GM19455 (cell line): ENCODE measurements around the gene IGFL4.
"Not testable (repeated sequence)": the region's sequence is repeated elsewhere in the genome, so short reads cannot be mapped to it uniquely, and the experiment has no call there.

ENCODE experiments used
- ATAC-seq: cut with Tn5 transposase; IDR thresholded peaks from one replicate; pipeline ENCODE4 v1.9.1; 2021; ENCODE audit not compliant: unreplicated experiment

Gene IGFL4

GRCh38 chr19:46040952-46041500 is at the start of gene IGFL4:
IGFL4 (minus strand) TSS chr19:46041002; CDS start chr19:46040962, 40 bp downstream.
- no peak for ATAC-seq

DNA sequence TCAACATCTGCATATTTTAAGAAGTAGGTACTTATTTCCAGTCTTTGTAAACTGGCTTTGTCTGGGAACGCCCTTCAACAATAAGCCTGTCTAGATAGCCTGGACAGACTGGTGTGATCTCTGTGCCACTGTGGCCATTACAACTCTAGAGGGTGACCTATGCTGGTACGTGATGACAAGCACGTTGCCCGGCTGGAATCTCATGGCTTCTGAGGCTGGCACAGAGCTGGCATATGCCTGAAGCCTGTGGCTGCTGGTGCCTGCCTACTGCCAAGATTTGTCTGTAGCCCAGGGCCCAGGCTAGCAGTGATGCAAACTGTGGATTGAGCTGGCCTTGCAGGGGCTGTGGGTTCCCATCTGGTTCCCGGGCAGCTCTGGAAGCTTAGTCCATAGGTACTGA is 49.6 kb upstream of the IGFL4 start:
- ATAC-seq: no peak

DNA sequence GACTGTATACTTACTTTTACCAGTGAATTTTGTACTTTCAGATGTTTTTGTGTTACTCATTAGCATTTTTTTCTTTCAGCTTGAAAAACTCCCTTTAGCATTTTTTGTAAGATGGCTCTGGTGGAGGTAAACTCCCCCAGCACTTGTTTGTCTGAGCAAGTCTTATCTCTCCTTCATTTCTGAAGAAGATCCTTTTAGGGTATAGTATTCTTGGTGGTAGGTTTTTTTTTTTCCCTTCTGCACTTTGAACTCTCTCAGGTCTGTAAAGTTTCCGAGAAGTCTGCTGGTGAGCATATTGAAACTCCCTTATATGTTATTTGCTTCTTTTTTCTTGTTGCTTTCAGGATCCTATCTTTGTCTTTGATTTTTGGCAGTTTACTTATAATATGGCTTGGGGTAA is 48.6 kb upstream of the IGFL4 start:
- ATAC-seq: no peak

DNA sequence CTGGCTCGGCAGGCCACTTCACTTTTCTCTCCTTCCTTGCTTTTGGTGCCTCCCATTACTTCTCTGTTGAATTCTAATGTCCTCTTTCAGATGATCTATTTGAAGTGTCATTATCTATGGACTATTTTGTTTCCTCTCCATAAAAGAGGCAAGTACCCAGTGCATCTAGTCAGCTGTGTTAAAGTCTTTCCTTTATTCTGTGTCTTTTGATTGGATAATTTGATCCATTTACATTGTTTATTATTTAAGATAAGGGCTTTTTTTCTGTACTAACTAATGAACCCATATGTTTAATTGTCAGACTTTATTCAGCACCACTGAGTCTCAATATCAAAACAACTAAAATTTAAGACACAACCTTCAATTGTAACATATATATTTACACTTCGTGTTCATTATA is 47.3 kb upstream of the IGFL4 start:
- no peak for ATAC-seq

DNA sequence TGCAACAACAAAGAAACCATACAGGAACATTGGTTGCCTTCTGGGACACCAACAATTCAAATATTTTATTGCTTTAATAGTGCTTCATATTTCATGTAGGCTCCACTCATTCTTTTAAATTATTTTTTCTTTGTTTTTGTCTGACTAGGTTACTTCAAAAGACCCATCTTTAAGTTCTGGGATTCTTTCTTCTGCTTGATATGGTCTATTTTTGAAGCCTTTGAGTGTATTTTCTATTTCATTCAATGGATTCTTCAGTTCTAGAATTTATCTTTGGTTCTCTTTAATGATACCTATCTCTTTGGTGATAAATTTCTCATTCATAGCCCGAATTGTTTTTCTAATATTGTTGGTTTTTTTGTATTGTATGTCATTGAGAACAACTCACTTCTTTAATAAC is 45.1 kb upstream of the IGFL4 start:
- ATAC-seq: no peak

- ATAC-seq: no peak
These were observed 41.9 kb upstream of the IGFL4 start for GRCh38 chr19:46082728-46083050.

GRCh38 chr19:46081928-46082727 is 41.3 kb upstream of the IGFL4 start:
- no peak for ATAC-seq

GRCh38 chr19:46080561-46080960 is 39.8 kb upstream of the IGFL4 start:
- ATAC-seq: no peak

DNA sequence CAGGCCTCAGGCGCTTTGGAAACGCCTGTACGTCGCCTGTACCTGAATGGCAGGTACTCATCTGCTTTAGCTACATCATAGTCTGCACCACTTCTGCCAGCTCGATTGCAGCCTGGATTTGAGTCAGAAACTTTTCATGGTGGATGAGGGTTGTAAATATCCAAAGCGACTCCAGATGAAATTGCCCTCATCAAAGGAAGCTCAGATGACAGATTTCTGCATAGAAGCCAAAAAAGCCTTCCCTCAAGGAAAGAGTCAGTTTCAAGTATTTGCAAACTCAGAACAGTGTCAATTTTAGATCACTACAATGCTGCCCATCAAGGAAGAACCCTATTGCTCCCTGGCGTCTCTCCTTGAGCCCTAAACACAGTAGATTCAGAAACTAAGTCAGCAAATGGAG is 38.8 kb upstream of the IGFL4 start:
- ATAC-seq: no peak

- ATAC-seq: not testable (repeated sequence)
These were observed 38.0 kb upstream of the IGFL4 start for GRCh38 chr19:46078573-46079332.

DNA sequence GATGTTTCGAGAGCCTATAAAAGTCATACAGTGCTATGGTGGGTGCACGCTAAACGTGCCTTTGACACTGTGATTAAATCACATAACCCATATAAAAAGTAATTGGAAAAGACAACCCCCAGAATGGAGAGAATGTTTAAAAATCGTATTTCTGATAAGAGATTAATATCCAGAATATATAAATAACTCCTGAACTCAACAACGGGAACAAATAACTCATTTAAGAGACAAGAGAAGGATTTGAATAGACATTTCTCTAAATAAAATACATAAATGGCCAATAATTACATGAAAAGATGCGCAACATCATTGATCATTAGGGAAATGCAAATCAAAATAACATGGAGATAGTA is 37.0 kb upstream of the IGFL4 start:
- ATAC-seq: no peak

DNA sequence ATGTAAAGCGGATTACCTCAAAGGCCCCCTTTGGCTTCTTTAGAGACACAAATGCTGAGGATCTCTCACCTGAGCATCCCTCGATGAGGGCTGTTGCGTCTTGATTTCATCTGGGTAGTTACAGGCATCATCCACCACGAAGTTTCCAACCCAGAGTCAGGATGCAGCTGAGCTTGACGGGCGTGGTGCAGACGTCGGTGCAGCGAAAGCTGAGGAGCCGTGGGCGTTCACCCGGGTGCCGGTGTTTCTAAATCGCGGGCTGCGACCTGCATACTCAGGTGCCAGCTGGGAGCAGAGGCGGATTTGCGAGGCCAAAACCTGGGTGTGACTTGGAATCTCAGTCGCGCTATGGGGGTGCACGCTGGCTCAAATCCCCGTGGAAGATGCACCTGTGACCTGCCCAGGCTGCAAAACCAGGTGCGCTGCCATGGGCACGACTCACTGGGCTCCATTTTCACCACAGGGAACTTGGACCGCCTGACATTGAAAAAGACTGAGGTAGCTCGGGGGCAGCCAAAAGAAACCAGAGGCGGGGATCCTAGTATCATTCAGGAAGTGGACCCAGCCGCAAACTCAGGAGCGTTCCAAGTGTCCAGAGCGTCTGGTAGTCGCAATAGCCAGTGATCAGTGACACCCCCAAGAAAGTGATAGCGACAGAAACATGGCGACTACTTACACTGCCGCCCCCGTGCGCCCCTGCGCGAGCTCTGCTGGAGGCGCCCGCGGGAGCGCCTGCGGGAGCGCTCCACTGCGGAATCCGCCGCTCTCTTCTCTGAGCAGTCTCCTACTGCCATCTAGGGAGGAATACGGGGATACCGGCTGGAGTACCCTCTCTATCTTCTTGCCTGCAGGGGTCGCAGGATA is 36.4 kb upstream of the IGFL4 start:
- ATAC-seq: no peak

DNA sequence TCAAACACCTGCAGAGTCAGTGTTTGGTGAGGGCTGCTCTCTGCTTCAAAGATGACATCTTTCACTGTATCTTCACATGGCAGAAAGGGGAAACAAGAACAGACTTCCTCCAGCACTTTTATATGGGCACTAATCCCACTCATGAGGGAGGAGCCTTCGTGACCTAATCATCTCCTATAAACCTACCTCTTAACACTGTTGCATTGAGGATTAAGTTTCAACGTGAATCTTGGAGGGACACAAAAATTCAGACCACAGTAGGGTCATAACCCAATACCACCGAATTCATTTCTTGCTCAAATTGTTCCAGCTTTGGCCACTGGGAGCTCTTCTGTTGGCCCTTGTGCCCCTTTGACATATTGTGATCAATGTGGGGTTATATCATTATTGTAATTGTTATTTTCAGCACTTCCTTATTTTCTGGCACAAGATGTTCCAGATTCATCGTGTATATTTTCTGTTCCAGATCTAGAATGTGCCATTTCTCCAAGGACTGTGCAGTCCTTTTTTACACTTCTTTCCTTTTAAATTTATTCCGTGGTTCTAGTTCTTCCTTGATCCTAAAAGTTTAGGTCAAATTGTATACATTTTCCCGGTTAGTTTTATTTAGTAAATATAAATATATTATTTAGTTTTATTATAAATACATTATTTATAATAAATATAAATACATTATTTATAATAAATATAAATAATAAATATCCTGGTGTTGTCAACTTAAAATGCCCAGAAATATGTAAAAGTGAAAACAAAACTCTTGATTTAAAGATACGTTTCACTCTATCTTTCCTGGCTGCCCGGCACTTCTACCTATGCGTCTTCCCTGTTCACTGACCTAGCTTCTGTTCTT is 35.5 kb upstream of the IGFL4 start:
- no peak for ATAC-seq

- ATAC-seq: no peak
These were observed 32.6 kb upstream of the IGFL4 start for GRCh38 chr19:46073268-46073922.

GRCh38 chr19:46069806-46070341 is 29.1 kb upstream of the IGFL4 start:
- ATAC-seq: no peak

GRCh38 chr19:46068345-46069258 is 27.8 kb upstream of the IGFL4 start:
- ATAC-seq: no peak

- no peak for ATAC-seq
These were observed 26.9 kb upstream of the IGFL4 start for GRCh38 chr19:46067691-46068090.

GRCh38 chr19:46066471-46066870 is 25.7 kb upstream of the IGFL4 start:
- ATAC-seq: no peak
